Measurements from ENCODE around the gene RHNO1. TPM values are rescaled to one million over a fixed set of nuclear protein-coding genes. Genes with fewer than 3 reads are reported as not detected.
"Not testable (repeated sequence)": the region's sequence is repeated elsewhere in the genome, so short reads cannot be mapped to it uniquely, and the experiment has no call there.

RHNO1 gene
- total RNA-seq, 2 experiments from 2014 or later = 43.4 to 49.2 TPM

DNA sequence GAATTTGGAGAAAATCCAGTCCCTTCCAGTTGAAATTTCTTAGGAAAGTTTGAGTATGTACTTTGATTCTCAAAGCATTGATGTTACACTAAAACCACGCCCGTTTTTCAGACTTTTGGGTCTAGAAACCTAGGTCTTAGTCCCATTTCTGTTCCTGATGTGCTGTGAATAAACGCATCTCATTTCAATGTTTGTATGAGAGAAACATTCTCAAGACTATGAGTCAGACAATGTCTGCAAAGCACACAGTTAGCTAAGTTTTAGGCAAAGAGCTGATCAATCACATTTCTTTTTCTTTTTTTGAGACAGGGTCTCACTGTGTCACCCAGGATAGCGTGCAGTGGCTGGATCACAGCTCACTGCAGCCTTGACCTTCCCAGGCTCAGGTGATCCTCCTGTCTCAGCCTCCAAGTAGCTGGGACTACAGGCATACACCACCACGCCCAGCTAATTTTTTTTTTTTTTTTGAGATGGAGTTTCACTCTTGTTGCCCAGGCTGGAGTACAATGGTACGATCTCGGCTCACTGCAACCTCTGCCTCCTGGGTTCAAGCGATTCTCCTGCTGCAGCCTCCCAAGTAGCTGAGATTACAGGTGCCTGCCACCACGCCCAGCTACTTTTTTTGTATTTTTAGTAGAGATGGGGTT, 7.9 kb upstream of the RHNO1 start:
- DNase-seq; H3K27me3 Mint-ChIP-seq; ATAC-seq; H3K9me3 Mint-ChIP-seq (ENCODE audit: low read depth); H3K27ac Mint-ChIP-seq; H3K4me3 Mint-ChIP-seq: not testable (repeated sequence)
- Mint-ChIP-seq H3K36me3 (peaks cover 62% of the 10 kb centered on the region), H3K4me1 (peaks cover 30% of the 10 kb centered on the region)
- CTCF ChIA-PET = interaction anchor here (1.0 kb wide), 1 partner anchor 17 kb away, joined by 3 read pairs; no protein-coding TSS in a partner anchor

DNA sequence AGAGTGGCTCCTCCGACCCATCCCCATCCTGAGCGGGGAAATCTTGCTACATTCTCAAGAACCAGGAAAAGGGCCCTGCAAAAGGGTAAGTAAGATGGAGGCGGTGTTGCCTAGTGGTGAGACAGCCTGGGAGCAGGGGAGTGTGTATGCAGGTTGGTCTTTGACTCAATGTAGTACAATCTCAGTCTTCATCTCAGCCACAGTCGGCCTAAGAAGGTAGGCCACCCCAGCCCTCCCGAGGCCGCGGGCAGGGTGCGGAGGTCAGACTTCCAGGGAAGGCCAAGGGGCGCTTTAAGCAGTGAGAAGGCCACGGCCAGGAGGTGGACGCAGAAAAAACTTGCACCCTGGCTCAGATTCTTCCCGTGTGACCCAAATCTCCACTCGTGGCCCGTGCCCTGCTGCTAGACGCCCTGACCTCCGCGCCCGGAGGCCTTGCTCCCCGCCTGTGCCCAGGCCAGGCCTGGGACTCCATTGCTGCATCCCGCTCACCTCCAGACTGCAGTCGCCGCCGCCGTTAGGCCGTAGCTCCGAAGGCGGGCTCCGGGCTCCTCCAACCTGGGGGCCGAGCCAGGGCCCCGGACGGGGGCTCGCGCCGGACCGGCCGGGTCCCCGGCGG, 484 bp upstream of the RHNO1 start:
- DNase-seq (peak; percentile 60), ATAC-seq (peak; percentile 76)
- Mint-ChIP-seq H3K27me3 (no peaks in the 10 kb centered on the region), H3K9me3 (ENCODE audit: low read depth) (no peaks in the 10 kb centered on the region), H3K4me1 (peaks cover 51% of the 10 kb centered on the region), H3K36me3 (peaks cover 53% of the 10 kb centered on the region), H3K27ac (peak overlapping the region; percentile 89), H3K4me3 (peak overlapping the region; percentile 95)
- CTCF ChIA-PET = interaction anchor here (0.8 to 3.2 kb wide), 4 partner anchors 9 to 81 kb away, joined by 3 to 15 read pairs (median 4); partner anchors contain the start of gene TULP3

DNA sequence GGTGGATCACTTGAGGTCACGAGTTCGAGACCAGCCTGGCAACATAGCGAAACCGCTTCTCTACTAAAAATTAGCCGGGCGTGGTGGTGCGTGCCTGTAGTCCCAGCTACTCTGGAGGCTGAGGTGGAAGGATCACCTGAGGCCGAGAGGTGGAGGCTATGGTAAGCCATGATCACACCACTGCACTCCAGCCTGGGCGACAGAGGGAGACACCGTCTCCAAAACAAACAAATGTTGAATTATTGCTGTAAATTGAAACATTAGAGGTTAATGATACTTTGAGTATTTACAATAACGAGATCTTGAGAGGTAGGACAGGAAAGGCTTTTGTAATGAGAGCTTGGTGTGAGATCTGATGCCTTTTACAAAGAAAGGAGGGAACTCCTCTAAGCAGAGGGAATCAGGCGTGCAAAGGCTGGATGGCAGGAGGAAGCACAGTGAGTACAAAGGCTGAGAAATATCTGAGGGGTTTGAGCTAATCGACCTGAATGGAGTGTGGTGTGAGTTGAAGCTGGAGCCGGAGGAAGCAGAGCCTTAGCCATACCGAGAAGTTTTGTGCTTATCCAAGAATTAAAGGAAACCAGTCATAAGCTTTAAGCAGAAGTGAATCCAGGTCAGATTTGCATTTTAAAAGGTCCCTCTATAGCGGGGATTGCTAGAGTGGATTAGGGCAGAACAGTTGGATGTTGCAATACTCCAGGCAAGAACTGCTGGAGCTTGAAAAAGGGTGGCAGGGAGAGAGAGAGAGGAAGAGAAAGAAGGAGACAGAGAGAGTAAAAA, 1.1 kb downstream of the RHNO1 start:
- Mint-ChIP-seq H3K4me3 (peak overlapping the region; percentile 95), H3K27me3 (no peaks in the 10 kb centered on the region), H3K36me3 (peaks cover 45% of the 10 kb centered on the region), H3K9me3 (ENCODE audit: low read depth) (no peaks in the 10 kb centered on the region), H3K27ac (peak overlapping the region; percentile 97), H3K4me1 (peaks cover 50% of the 10 kb centered on the region)
- DNase-seq = peak; percentile 48
- CTCF ChIA-PET = interaction anchor here (1.0 to 3.2 kb wide), 3 partner anchors 7 to 13 kb away, joined by 4 to 15 read pairs (median 4); partner anchors contain the start of gene TULP3
- ATAC-seq = peak; percentile 4

DNA sequence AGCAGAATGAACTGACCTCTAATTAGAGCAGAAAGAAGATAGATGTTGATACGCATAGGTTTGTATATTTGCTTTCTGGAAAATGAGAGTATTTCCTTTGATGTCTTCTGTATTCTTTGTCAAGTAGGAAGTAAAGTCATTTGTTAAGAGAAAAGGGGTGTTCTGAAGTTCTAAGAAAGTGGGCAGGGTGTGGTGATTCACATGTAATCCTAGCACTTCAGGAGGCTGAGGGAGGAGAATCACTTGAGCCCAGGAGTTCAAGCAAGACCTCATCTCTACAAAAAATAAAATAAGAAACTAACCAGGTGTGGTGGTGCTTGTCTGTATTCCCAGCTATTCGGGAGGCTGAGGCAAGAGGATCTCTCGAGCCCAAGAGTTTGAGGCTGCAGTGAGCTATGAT, 2.8 kb downstream of the RHNO1 start:
- Mint-ChIP-seq H3K9me3 (ENCODE audit: low read depth) (no peaks in the 10 kb centered on the region), H3K4me3 (peak overlapping the region; percentile 28), H3K4me1 (peaks cover 45% of the 10 kb centered on the region), H3K36me3 (peaks cover 40% of the 10 kb centered on the region), H3K27ac (peak overlapping the region; percentile 74), H3K27me3 (no peaks in the 10 kb centered on the region)
- DNase-seq (no peak), ATAC-seq (no peak)
- CTCF ChIA-PET = interaction anchor here (1.0 to 1.8 kb wide), 3 partner anchors 11 to 188 kb away, joined by 3 to 6 read pairs (median 3); partner anchors contain the start of gene TULP3

DNA sequence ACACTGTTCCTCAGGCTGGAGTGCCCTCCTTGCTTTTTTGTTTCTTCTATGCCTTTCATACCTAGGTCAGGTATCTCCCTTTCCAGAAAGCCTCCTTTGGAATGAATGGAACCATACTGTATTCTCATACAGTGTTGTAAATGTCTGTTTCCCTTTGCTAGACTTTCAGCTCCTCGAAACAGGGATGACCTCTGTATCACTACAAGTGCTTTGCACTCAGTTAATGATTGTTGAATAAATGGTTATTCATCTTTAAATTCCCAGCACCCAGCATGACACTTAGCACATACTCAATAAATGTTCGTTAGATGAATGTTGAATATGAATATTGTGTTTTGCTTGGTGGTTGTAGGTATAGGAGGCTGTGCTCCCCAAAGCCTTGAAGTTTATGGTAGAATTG, 7.8 kb downstream of the RHNO1 start:
- DNase-seq = no peak
- CTCF ChIA-PET = interaction anchor here (0.7 to 1.9 kb wide), 11 partner anchors 8 to 194 kb away, joined by 3 to 14 read pairs (median 3); partner anchors contain the start of genes FOXM1 and RHNO1
- Mint-ChIP-seq H3K4me1 (peaks cover 41% of the 10 kb centered on the region), H3K27me3 (no peaks in the 10 kb centered on the region), H3K27ac (peak overlapping the region; percentile 61), H3K9me3 (ENCODE audit: low read depth) (no peaks in the 10 kb centered on the region), H3K36me3 (peaks cover 33% of the 10 kb centered on the region), H3K4me3 (no peak overlapping the region)
- ATAC-seq = no peak

DNA sequence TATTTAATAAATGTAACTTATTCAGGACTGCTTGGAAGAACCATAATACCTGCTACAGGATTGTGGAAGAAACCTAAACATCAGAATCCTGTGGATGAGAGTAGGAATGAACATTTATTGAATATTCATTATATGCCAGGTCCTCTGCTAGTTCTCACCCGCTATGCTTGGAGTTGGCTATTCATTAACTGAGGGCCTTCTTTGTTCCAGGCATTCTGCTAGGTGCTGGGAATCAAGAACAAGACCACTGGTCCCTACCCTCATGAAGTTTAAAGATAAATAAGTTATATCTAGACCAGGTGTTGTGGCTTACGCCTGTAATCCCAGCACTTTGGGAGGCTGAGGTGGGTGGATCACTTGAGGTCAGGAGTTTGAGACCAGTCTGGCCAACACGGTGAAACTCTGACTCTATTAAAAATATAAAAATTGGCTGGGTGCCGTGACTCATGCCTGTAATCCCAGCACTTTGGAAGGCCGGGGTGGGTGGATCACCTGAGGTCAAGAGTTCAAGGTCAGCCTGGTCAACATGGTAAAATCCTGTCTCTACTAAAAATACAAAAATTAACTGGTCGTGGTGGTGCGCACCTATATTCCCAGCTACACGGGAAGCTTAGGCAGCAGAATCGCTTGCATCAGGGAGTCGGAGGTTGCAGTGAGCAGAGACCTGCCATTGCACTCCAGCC, 9.9 kb downstream of the RHNO1 start:
- Mint-ChIP-seq H3K4me3 (no peak overlapping the region), H3K27ac (no peak overlapping the region)

DNA sequence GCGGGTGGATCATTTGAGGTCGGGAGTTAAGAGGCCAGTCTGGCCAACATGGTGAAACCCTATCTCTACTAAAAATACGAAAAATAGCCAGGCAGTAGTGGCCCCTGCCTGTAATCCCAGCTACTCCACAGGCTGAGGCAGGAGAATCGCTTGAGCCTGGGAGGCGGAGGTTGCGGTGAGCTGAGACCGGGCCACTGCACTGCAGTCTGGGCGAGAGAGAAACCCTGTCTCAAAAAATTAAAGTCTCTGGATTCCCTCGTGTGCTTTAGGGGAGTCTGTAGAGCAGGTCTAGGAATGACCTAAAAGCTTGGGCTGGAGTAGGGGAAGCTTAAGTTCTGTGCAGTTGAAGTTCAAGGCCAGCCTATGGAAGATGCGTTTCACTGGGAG, 13.0 kb downstream of the RHNO1 start:
- peak overlapping the region; percentile 93 for H3K4me3 Mint-ChIP-seq
- peaks cover 38% of the 10 kb centered on the region for H3K4me1 Mint-ChIP-seq
- DNase-seq (no peak), ATAC-seq (no peak)
- CTCF ChIA-PET = interaction anchor here (1.3 to 3.6 kb wide), 3 partner anchors 10 to 76 kb away, joined by 3 to 15 read pairs (median 6); partner anchors contain the start of genes FOXM1 and RHNO1
- H3K27ac Mint-ChIP-seq = peak overlapping the region; percentile 91
- H3K9me3 Mint-ChIP-seq (ENCODE audit: low read depth) = no peaks in the 10 kb centered on the region
- H3K36me3 Mint-ChIP-seq = peaks cover 21% of the 10 kb centered on the region
- no peaks in the 10 kb centered on the region for H3K27me3 Mint-ChIP-seq

More for the DNA sequence above, 9.9 kb downstream of the RHNO1 start:
- H3K4me1 Mint-ChIP-seq = peaks cover 41% of the 10 kb centered on the region
- DNase-seq (no peak), ATAC-seq (no peak)
- H3K9me3 Mint-ChIP-seq (ENCODE audit: low read depth) = no peaks in the 10 kb centered on the region
- CTCF ChIA-PET = interaction anchor here (0.6 to 1.4 kb wide), 4 partner anchors 9 to 204 kb away, joined by 3 to 4 read pairs (median 3); no protein-coding TSS in a partner anchor
- peaks cover 28% of the 10 kb centered on the region for H3K36me3 Mint-ChIP-seq
- no peaks in the 10 kb centered on the region for H3K27me3 Mint-ChIP-seq

DNA sequence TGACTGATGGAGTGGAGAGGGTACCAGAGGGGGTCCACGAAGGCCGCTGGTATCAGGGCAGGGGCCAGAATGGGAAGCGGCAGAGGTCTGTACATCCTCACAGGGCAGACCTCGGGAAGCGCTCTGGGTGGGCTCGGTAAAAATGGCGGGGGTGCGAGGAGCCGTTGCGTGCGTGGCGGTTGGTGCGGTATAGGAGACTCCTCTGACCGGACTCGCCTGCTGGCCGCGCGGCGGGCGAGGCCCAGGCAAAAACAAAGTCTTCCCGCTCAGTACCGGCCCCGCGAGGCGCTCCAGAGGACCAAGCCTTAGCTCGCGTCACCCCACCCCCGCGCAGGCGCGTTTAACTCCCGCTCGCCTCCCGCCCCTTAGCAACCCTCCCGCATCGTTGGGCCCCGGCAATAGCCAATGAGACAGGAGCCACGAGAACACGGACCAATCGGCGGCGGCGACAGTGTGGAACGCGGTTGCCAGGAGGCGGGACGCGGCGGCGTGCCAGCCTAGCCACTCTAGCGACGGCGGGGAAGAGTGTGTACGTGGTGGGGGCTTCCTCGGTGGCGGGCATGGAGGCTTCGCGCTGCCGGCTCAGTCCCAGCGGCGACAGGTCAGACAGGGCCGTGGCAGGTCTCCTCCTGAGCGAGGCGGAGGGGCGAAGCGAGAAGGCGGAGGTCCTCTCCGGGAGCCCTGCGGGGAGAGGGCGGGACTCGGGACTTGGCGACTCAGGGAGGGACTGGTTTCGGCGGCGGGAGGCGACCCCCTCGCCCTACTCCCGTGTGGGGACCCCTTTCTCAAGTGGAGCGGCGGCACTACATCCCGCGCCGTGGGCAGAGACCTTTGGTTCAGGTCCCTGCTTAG, 13.6 kb downstream of the RHNO1 start, which contains the start of gene TULP3:
TULP3 (plus strand) TSS at position 504 of the 852 bp plus-strand sequence; CDS start at position 561, 57 bp downstream.
- no peaks in the 10 kb centered on the region for H3K9me3 Mint-ChIP-seq (ENCODE audit: low read depth)
- peak; percentile 98 for DNase-seq
- peaks cover 18% of the 10 kb centered on the region for H3K36me3 Mint-ChIP-seq
- peak; percentile 98 for ATAC-seq
- no peaks in the 10 kb centered on the region for H3K27me3 Mint-ChIP-seq
- peaks cover 36% of the 10 kb centered on the region for H3K4me1 Mint-ChIP-seq
- peak within 1 kb of the TSS; percentile 93 for H3K4me3 Mint-ChIP-seq
- CTCF ChIA-PET = interaction anchor here (0.6 to 3.6 kb wide), 7 partner anchors 10 to 199 kb away, joined by 3 to 15 read pairs (median 3); partner anchors contain the start of genes FOXM1 and RHNO1
- H3K27ac Mint-ChIP-seq = peak within 1 kb of the TSS; percentile 91

DNA sequence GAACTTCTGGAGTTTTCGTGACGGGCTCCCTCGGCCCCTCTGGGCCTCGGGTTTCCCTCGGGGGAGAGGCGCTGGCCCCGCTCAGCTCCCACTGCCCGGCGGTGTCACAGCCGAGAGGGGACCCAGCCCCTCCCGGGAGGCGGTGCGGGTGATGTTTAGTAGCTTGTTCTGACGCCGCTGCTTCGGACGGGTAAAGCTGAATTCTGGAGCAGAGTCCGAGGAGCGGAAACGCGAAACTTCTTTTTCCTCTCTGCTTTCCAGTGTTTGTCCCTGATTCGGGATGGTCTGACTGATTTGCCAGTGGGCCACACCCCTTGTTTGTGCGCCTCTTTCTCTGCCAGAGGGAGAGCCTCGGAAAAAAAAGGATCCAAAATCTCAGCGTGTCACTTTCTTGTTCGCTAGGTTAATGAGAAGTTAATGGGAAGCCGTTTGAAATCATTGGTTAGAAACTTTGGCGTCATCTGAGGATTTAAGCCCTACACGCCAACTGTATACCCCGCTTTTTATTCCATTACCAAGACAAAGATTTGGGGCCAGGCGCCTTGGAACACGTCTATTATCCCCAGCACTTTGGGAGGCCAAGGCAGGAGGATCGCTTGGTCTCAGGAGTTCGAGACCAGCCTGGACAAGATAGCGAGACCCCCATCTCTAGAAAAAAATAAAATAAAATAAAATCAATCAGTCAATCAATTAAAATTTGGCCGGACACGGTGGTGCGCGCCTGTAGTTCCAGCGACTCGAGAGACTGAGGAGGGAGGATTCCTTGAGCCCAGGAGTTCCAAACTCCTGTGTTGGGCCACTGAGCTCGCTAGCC, 14.4 kb downstream of the RHNO1 start:
- Mint-ChIP-seq H3K4me1 (peaks cover 37% of the 10 kb centered on the region), H3K9me3 (ENCODE audit: low read depth) (no peaks in the 10 kb centered on the region), H3K27me3 (no peaks in the 10 kb centered on the region), H3K4me3 (peak overlapping the region; percentile 93), H3K27ac (peak overlapping the region; percentile 91), H3K36me3 (peaks cover 14% of the 10 kb centered on the region)
- CTCF ChIA-PET = interaction anchor here (0.8 to 3.6 kb wide), 7 partner anchors 10 to 78 kb away, joined by 3 to 15 read pairs (median 4); partner anchors contain the start of genes FOXM1 and RHNO1
- DNase-seq = peak; percentile 52
- peak; percentile 7 for ATAC-seq

DNA sequence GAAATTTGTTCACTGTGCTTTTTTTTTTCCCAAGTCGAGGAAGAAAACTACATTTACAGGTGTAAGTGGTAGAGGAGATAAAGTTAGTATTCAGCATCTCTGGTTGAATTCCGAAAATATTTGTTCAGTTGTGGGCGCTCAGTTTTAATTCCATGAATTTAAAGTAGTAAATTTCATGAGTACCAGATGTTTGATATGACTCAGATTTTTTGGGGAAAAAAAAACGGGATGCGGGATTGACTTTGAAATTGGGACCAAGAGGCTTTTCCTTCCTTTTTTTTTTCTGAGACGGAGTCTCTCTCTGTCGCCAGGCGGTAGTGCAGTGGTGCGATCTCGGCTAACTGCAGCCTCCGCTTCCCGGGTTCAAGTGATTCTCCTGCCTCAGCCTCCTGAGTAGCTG, 15.2 kb downstream of the RHNO1 start:
- H3K27ac Mint-ChIP-seq = no peak overlapping the region
- ATAC-seq = no peak
- H3K36me3 Mint-ChIP-seq = peaks cover 14% of the 10 kb centered on the region
- no peaks in the 10 kb centered on the region for H3K27me3 Mint-ChIP-seq
- H3K4me3 Mint-ChIP-seq = peak overlapping the region; percentile 93
- DNase-seq = no peak
- H3K9me3 Mint-ChIP-seq (ENCODE audit: low read depth) = no peaks in the 10 kb centered on the region
- peaks cover 37% of the 10 kb centered on the region for H3K4me1 Mint-ChIP-seq
- CTCF ChIA-PET = interaction anchor here (1.0 to 3.6 kb wide), 4 partner anchors 9 to 108 kb away, joined by 4 to 15 read pairs (median 4); partner anchors contain the start of genes FOXM1 and RHNO1

DNA sequence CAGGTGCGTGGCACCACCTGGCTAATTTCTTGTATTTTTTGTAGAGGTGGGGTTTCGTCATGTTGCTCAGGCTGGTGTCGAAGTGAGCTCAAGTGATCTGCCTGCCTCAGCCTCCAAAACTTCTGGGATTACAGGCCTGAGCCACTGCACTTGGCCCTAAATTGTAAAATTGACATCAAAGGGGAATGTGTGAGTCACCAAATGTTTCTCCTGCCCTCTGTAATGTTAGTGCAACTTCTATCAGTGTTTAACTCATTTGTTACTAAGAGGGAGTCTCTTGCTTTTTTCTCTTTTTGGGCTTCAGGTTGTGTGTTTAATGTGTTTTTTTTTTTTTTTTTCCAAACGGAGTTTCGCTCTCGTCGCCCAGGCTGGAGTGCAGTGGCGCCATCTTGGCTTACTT, 16.0 kb downstream of the RHNO1 start:
- Mint-ChIP-seq H3K27me3 (no peaks in the 10 kb centered on the region), H3K4me1 (peaks cover 31% of the 10 kb centered on the region), H3K4me3 (no peak overlapping the region), H3K36me3 (peaks cover 7% of the 10 kb centered on the region), H3K9me3 (ENCODE audit: low read depth) (no peaks in the 10 kb centered on the region), H3K27ac (no peak overlapping the region)
- DNase-seq (no peak), ATAC-seq (no peak)
- CTCF ChIA-PET = interaction anchor here (1.0 to 3.6 kb wide), 3 partner anchors 15 to 109 kb away, joined by 4 to 15 read pairs (median 4); partner anchors contain the start of genes FOXM1 and RHNO1

All from activated CD8-positive, alpha-beta memory T cell treated with anti-CD3 and anti-CD28 coated beads, Interleukin-2, amount 10 ng/mL, durations not matched to agents 7 days and 5 days (primary cell).